Measurements from ENCODE around the gene AKR1D1.

- TF ChIP-seq CTCF (IDR thresholded peaks at IDR 0.05; ENCODE audit: low read depth, low read length) (no peak), POLR2A (IDR thresholded peaks at IDR 0.05; ENCODE audit: extremely low read depth, insufficient read length) (no peak), MYC (IDR thresholded peaks at IDR 0.05; ENCODE audit: low read depth, low read length) (no peak)
These were observed 39.9 kb downstream of the AKR1D1 start for GRCh38 chr7:138116141-138116540.
